ENCODE results near the gene UGT2B28.
"Not testable (repeated sequence)": the region's sequence is repeated elsewhere in the genome, so short reads cannot be mapped to it uniquely, and the experiment has no call there.

UGT2B28 gene

DNA sequence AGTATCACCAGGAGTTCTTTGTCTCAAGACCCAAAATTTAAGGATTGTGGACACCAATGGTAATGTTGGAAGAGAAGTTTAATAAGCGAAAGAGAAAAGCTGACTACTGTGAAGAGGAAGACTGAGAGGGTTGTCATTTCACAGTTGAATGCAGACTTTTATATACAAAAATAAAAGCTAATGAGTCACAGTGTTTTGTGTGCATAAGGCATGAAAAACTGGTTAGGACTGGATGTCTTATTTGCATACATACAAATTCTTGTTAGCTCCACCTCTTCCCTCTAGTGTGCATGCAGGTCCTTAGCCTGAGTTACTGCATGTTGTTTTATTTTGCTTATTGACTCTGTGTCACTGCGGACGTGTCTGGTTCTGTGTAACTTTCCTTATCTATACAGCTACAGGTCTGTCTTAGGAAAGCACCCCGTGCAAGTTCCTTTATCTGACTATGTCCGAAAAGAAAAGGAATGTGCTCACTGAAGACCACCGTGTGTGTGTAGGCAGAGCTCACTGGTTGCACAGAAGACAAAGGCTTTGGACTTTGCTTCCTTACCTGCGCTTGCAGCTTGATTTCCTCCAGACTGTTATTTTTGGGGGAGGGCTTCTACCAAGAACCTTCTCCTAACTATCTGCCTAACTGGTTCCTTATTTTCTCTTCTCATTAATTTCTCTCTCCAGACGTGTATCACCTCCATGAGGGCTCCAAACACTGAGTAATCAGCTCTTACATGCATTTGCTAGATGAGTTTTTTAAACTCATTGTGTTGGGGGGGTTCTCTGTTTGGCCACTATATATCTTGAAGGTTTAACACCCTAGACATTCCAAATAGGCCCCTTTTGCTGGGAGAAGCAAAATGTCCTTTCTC lies 63.5 kb downstream of the UGT2B28 start:
- not testable (repeated sequence) for DNase-seq (ENCODE audit: low read depth)
